ENCODE data around the gene SELENOP.
"Not testable (repeated sequence)": the region's sequence is repeated elsewhere in the genome, so short reads cannot be mapped to it uniquely, and the experiment has no call there.

The SELENOP gene

GRCh38 chr5:42819745-42820144 lies 8.1 kb upstream of the SELENOP start:
- H3K4me3 ChIP-seq (IDR thresholded peaks at IDR 0.05; ENCODE audit: insufficient read depth, low read depth, low read length) = no peak overlapping the region
- H3K4me2 ChIP-seq = no peak overlapping the region
- no peaks in the 10 kb centered on the region for H3K27me3 ChIP-seq (ENCODE audit: insufficient read depth, low read depth)
- H3K36me3 ChIP-seq (ENCODE audit: insufficient read depth) = no peaks in the 10 kb centered on the region
- H2AFZ ChIP-seq (ENCODE audit: low read depth) = no peak overlapping the region
- H4K20me1 ChIP-seq (ENCODE audit: insufficient read depth) = no peaks in the 10 kb centered on the region
- no peaks in the 10 kb centered on the region for H3K79me2 ChIP-seq (ENCODE audit: insufficient read depth, low read depth)
- H3K4me1 ChIP-seq (ENCODE audit: low read depth, poor library complexity, severe bottlenecking) = no peaks in the 10 kb centered on the region
- H3K9ac ChIP-seq = no peak overlapping the region
- no peak for TF ChIP-seq CTCF (conservative IDR thresholded peaks at IDR 0.05; ENCODE audit: low read depth, low read length)
- H3K27ac ChIP-seq = no peak overlapping the region

- H3K27me3 ChIP-seq (ENCODE audit: insufficient read depth, low read depth); H3K4me2 ChIP-seq; H3K4me3 ChIP-seq (IDR thresholded peaks at IDR 0.05; ENCODE audit: insufficient read depth, low read depth, low read length); H3K27ac ChIP-seq; H3K4me1 ChIP-seq (ENCODE audit: low read depth, poor library complexity, severe bottlenecking); H3K79me2 ChIP-seq (ENCODE audit: insufficient read depth, low read depth); H2AFZ ChIP-seq (ENCODE audit: low read depth); H4K20me1 ChIP-seq (ENCODE audit: insufficient read depth); H3K9ac ChIP-seq; H3K36me3 ChIP-seq (ENCODE audit: insufficient read depth): not testable (repeated sequence)
Observed at GRCh38 chr5:42816546-42816945, 4.9 kb upstream of the SELENOP start.

GRCh38 chr5:42813533-42813932 lies 1.8 kb upstream of the SELENOP start:
- H3K9ac ChIP-seq = no peak overlapping the region
- H3K79me2 ChIP-seq (ENCODE audit: insufficient read depth, low read depth) = no peaks in the 10 kb centered on the region
- H2AFZ ChIP-seq (ENCODE audit: low read depth) = no peak overlapping the region

GRCh38 chr5:42812620-42813019 lies 928 bp upstream of the SELENOP start:
- Histone ChIP-seq H3K79me2 (ENCODE audit: insufficient read depth, low read depth) (no peaks in the 10 kb centered on the region), H3K9ac (no peak overlapping the region), H4K20me1 (ENCODE audit: insufficient read depth) (no peaks in the 10 kb centered on the region), H2AFZ (ENCODE audit: low read depth) (0 out of 2 replicates have a peak overlapping the region, but pooled peaks have one; percentile 58), H3K4me1 (ENCODE audit: low read depth, poor library complexity, severe bottlenecking) (peaks cover 19% of the 10 kb centered on the region), H3K36me3 (ENCODE audit: insufficient read depth) (no peaks in the 10 kb centered on the region), H3K27ac (no peak overlapping the region), H3K4me2 (no peak overlapping the region; the same call in 1 of the 2 replicates), H3K27me3 (ENCODE audit: insufficient read depth, low read depth) (no peaks in the 10 kb centered on the region), H3K4me3 (IDR thresholded peaks at IDR 0.05; ENCODE audit: insufficient read depth, low read depth, low read length) (no peak overlapping the region)
- no peak for TF ChIP-seq CTCF (conservative IDR thresholded peaks at IDR 0.05; ENCODE audit: low read depth, low read length)

More at GRCh38 chr5:42813533-42813932, 1.8 kb upstream of the SELENOP start:
- H3K27ac ChIP-seq = no peak overlapping the region
- no peak overlapping the region for H3K4me2 ChIP-seq
- no peaks in the 10 kb centered on the region for H4K20me1 ChIP-seq (ENCODE audit: insufficient read depth)
- peaks cover 19% of the 10 kb centered on the region for H3K4me1 ChIP-seq (ENCODE audit: low read depth, poor library complexity, severe bottlenecking)
- H3K27me3 ChIP-seq (ENCODE audit: insufficient read depth, low read depth) = no peaks in the 10 kb centered on the region
- no peak overlapping the region for H3K4me3 ChIP-seq (IDR thresholded peaks at IDR 0.05; ENCODE audit: insufficient read depth, low read depth, low read length)
- no peak for TF ChIP-seq CTCF (conservative IDR thresholded peaks at IDR 0.05; ENCODE audit: low read depth, low read length)
- no peaks in the 10 kb centered on the region for H3K36me3 ChIP-seq (ENCODE audit: insufficient read depth)

GRCh38 chr5:42810834-42811590 lies 680 bp downstream of the SELENOP start:
- no peak overlapping the region for H3K4me3 ChIP-seq (IDR thresholded peaks at IDR 0.05; ENCODE audit: insufficient read depth, low read depth, low read length)
- no peaks in the 10 kb centered on the region for H3K36me3 ChIP-seq (ENCODE audit: insufficient read depth)
- no peaks in the 10 kb centered on the region for H3K27me3 ChIP-seq (ENCODE audit: insufficient read depth, low read depth)
- H3K9ac ChIP-seq = no peak overlapping the region
- H4K20me1 ChIP-seq (ENCODE audit: insufficient read depth) = no peaks in the 10 kb centered on the region
- H3K4me2 ChIP-seq = peak overlapping the region; percentile 38
- H2AFZ ChIP-seq (ENCODE audit: low read depth) = peak overlapping the region; percentile 58; the same call in 1 of the 2 replicates
- peaks cover 19% of the 10 kb centered on the region for H3K4me1 ChIP-seq (ENCODE audit: low read depth, poor library complexity, severe bottlenecking)
- no peak overlapping the region for H3K27ac ChIP-seq
- TF ChIP-seq CTCF (conservative IDR thresholded peaks at IDR 0.05; ENCODE audit: low read depth, low read length) = no peak
- H3K79me2 ChIP-seq (ENCODE audit: insufficient read depth, low read depth) = no peaks in the 10 kb centered on the region

All from KMS-11 (cell line).